NB4 (cell line): ENCODE measurements around the gene APIP.

Experiments
- DNase-seq: peaks from one replicate; pipeline ENCODE4 v3.0.0; 2010; ENCODE audit warnings: low read depth
- H3K4me3 ChIP-seq: one replicate; pipeline ENCODE4 v1.5.1; 2011; ENCODE audit warnings: mild to moderate bottlenecking, low read depth, low read length, moderate library complexity
- CTCF ChIP-seq: IDR thresholded peaks from one replicate; pipeline ENCODE4 v1.5.1; 2012; ENCODE audit warnings: low read depth, low read length
- MYC ChIP-seq: IDR thresholded peaks from 2 replicates; pipeline ENCODE4 v1.6.1; 2011; ENCODE audit warnings: low read depth, low read length
- POLR2A ChIP-seq: IDR thresholded peaks from 2 replicates; pipeline ENCODE4 v1.6.1; 2011; ENCODE audit warnings: mild to moderate bottlenecking; ENCODE audit not compliant: insufficient read length; ENCODE audit errors: extremely low read depth
- TF ChIP-seq, protein P1 (sequence below): IDR thresholded peaks from 2 replicates; pipeline ENCODE4 v1.6.1; 2011; ENCODE audit warnings: low read depth, low read length

Gene APIP

DNA sequence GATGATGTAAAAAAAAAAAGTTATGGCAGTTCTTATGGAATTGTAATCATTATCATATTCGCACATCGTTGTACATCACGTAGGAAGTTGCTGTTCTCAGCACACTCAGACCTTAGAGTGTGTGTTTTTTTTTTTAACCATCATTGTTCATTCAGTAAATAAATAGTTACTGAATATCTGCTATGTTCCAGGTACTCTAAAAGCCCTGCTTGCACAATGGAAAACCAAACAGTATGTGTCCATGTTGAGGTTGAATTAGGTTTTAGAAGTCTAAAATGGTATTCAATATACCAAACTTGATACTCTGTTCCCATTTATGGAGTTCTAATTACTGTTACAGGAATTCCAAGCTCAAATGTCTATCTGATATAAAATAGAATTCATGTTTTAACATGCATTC lies 41.4 kb upstream of the APIP start:
- no peak for DNase-seq
- TF ChIP-seq, protein P1, sequence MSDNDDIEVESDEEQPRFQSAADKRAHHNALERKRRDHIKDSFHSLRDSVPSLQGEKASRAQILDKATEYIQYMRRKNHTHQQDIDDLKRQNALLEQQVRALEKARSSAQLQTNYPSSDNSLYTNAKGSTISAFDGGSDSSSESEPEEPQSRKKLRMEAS, result no peak
- TF ChIP-seq MYC (no peak), CTCF (no peak)
- no peak overlapping the region for H3K4me3 ChIP-seq

GRCh38 chr11:34957206-34957605 lies 41.0 kb upstream of the APIP start:
- TF ChIP-seq CTCF (no peak), POLR2A (no peak), MYC (no peak)
- TF ChIP-seq, protein P1, result no peak
- H3K4me3 ChIP-seq, result no peak overlapping the region
- no peak for DNase-seq

DNA sequence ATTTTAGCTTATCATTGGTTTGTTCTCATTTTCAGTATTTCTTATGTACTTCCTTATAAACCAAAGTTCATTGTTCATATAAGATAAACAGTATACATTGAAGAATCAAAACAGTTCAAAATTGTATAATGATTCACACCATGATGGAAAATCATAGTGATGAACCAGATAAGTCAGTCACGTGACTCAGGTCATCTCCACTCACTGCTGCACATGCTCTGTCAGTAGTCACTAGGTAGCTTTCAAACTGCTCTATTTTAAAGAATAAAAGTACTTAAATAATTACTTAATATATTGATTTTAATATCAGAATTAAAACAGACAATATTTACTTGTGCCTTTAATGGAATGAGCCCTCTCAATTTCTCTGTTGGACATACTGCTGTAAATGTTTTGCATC lies 37.8 kb upstream of the APIP start:
- no peak for DNase-seq
- no peak for TF ChIP-seq CTCF
- no peak for TF ChIP-seq MYC
- no peak for TF ChIP-seq POLR2A
- TF ChIP-seq, protein P1, result no peak
- no peak overlapping the region for H3K4me3 ChIP-seq

DNA sequence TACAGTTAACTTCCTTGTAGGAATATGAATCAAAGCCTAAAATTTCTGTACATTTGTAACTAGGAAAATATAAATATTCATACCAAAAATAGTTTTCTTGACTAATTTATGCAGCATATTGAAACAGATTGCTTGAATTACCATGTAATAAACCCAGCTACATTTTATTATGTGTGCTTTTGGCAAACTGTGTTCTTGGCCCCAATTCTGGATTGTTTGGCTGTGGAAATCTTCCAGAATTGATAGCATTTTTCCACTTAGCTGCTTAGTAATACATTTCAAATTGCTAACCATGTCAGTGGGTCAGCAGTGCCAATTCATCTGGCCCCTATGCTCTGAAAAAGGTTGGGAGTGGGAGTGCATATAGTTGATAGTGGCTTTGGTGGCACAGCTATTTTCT lies 32.5 kb upstream of the APIP start:
- DNase-seq, result no peak
- no peak overlapping the region for H3K4me3 ChIP-seq
- TF ChIP-seq, protein P1, result no peak
- no peak for TF ChIP-seq MYC
- no peak for TF ChIP-seq POLR2A
- no peak for TF ChIP-seq CTCF

GRCh38 chr11:34944692-34945091 lies 28.5 kb upstream of the APIP start:
- no peak for DNase-seq
- no peak overlapping the region for H3K4me3 ChIP-seq
- TF ChIP-seq, protein P1, result no peak
- TF ChIP-seq CTCF (no peak), POLR2A (no peak)

- no peak for DNase-seq
- TF ChIP-seq, protein P1, result no peak
- TF ChIP-seq POLR2A (no peak), MYC (no peak), CTCF (no peak)
- H3K4me3 ChIP-seq, result no peak overlapping the region
These were observed 25.5 kb upstream of the APIP start for GRCh38 chr11:34941688-34942087.
